Measurements from ENCODE around the gene ANKRA2. TPM values are rescaled to one million over a fixed set of nuclear protein-coding genes. Genes with fewer than 3 reads are reported as not detected.

ANKRA2 gene
- polyA plus RNA-seq, 1 donor from 2014 or later = 70.9 TPM

DNA sequence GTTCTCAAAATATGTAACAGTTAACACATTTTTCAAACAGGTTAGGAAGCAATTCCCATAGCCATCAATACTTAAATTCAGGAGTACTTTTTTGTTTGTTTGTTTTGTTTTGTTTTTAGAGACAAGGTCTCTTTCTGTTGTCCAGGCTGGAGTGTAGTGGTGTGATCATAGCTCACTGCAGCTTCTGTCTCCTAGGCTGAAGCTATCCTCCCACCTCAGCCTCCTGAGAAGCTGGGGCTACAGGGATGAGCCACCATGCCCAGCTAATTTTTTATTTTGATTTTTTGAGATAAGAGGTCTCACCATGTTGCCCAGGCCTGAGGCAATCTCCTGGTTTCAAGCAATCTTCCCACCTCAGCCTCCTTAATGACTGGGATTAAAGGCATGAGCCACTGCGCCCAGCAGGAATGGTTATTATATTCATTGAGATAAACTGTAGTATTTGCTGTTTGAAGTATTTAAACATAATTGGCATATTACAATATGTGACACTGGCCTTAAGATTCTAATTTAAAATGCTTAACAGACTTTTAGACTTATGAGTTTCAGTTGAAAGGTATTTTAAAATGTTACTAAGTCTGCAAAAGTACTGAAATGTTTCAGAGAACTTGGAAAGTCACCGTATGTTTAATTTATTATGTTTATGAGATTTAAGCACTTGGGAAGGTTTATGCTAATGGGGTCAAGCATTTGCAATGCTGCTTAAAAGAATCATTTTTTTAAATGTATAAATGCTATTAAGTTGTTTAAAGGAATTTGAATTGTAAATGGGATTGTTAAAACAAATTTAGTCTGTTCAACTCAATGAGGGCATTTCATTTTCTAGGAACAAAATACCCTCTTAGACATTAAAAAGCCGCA is 17.1 kb upstream of the ANKRA2 start:
- Histone ChIP-seq H3K9me2 (ENCODE audit: insufficient read depth, low read length) (no peaks in the 10 kb centered on the region), H4K20me1 (ENCODE audit: insufficient read depth) (no peaks in the 10 kb centered on the region), H3K4me2 (ENCODE audit: low read length) (no peak overlapping the region), H3K9ac (ENCODE audit: low read length) (no peak overlapping the region), H3K27ac (ENCODE audit: low read length) (no peak overlapping the region), H3F3A (ENCODE audit: insufficient read depth, low read length, poor library complexity, severe bottlenecking) (no peaks in the 10 kb centered on the region), H2AFZ (ENCODE audit: low read depth, low read length) (no peak overlapping the region), H3K36me3 (ENCODE audit: insufficient read depth, low read length) (peaks cover 12% of the 10 kb centered on the region), H3K9me3 (ENCODE audit: low read length) (no peaks in the 10 kb centered on the region), H3K27me3 (ENCODE audit: insufficient read depth, low read depth, low read length) (no peaks in the 10 kb centered on the region), H3K4me3 (ENCODE audit: low read length) (no peak overlapping the region), H3K79me2 (replicated peaks; ENCODE audit: insufficient read depth, low read length) (no peaks in the 10 kb centered on the region)
- TF ChIP-seq SMC3 (conservative IDR thresholded peaks at IDR 0.05; ENCODE audit: poor library complexity) (no peak), TAF1 (IDR thresholded peaks at IDR 0.05; ENCODE audit: low read depth) (no peak), EZH2 (IDR thresholded peaks at IDR 0.05; ENCODE audit: borderline replicate concordance, insufficient read depth, low read length, poor library complexity, severe bottlenecking) (no peak), POLR2AphosphoS5 (IDR thresholded peaks at IDR 0.05) (no peak), EP300 (conservative IDR thresholded peaks at IDR 0.05; ENCODE audit: poor library complexity, severe bottlenecking) (no peak)
- TF ChIP-seq, protein P1, sequence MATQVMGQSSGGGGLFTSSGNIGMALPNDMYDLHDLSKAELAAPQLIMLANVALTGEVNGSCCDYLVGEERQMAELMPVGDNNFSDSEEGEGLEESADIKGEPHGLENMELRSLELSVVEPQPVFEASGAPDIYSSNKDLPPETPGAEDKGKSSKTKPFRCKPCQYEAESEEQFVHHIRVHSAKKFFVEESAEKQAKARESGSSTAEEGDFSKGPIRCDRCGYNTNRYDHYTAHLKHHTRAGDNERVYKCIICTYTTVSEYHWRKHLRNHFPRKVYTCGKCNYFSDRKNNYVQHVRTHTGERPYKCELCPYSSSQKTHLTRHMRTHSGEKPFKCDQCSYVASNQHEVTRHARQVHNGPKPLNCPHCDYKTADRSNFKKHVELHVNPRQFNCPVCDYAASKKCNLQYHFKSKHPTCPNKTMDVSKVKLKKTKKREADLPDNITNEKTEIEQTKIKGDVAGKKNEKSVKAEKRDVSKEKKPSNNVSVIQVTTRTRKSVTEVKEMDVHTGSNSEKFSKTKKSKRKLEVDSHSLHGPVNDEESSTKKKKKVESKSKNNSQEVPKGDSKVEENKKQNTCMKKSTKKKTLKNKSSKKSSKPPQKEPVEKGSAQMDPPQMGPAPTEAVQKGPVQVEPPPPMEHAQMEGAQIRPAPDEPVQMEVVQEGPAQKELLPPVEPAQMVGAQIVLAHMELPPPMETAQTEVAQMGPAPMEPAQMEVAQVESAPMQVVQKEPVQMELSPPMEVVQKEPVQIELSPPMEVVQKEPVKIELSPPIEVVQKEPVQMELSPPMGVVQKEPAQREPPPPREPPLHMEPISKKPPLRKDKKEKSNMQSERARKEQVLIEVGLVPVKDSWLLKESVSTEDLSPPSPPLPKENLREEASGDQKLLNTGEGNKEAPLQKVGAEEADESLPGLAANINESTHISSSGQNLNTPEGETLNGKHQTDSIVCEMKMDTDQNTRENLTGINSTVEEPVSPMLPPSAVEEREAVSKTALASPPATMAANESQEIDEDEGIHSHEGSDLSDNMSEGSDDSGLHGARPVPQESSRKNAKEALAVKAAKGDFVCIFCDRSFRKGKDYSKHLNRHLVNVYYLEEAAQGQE (IDR thresholded peaks at IDR 0.05; ENCODE audit: borderline replicate concordance) = no peak

DNA sequence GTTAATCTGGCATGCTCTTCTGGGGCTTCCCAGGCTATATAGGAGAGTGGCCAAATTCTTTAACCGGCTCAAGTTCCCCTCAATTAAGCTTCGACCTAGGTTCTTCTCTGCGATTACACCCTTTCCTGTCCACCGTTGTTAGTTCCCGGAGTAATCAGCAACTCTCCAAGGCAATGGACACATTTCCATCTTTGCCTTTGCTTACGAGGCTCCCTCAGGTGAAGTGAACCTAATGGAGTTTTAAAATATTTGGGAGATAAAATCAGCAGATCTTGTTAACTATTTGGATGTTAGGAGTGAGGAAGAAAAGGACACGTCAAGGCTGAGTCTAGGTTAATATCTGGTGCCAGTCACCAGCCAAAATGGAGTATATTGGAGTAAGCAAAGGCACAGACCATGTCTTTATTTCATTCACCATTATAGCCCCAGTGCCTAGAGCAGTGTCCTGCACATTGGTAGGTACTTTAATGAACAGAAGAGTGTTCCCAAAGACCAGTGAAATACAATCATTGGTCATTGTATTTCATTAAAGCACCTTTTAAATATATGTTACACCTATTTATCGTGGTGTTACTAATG is 619 bp upstream of the ANKRA2 start:
- peaks cover 44% of the 10 kb centered on the region for H3K79me2 ChIP-seq (replicated peaks; ENCODE audit: insufficient read depth, low read length)

More for the DNA sequence above, 619 bp upstream of the ANKRA2 start:
- no peaks in the 10 kb centered on the region for H3K27me3 ChIP-seq (ENCODE audit: insufficient read depth, low read depth, low read length)
- peak overlapping the region; percentile 100 for H3K4me2 ChIP-seq (ENCODE audit: low read length)
- no peaks in the 10 kb centered on the region for H3K9me3 ChIP-seq (ENCODE audit: low read length)
- no peaks in the 10 kb centered on the region for H4K20me1 ChIP-seq (ENCODE audit: insufficient read depth)
- peak overlapping the region; percentile 85 for H3K27ac ChIP-seq (ENCODE audit: low read length)
- TF ChIP-seq TAF1 (IDR thresholded peaks at IDR 0.05; ENCODE audit: low read depth) (no peak), SMC3 (conservative IDR thresholded peaks at IDR 0.05; ENCODE audit: poor library complexity) (no peak), RAD21 (conservative IDR thresholded peaks at IDR 0.05) (no peak), EP300 (conservative IDR thresholded peaks at IDR 0.05; ENCODE audit: poor library complexity, severe bottlenecking) (no peak), EZH2 (IDR thresholded peaks at IDR 0.05; ENCODE audit: borderline replicate concordance, insufficient read depth, low read length, poor library complexity, severe bottlenecking) (no peak), MXI1 (conservative IDR thresholded peaks at IDR 0.05; ENCODE audit: poor library complexity, severe bottlenecking) (no peak), CTCF (IDR thresholded peaks at IDR 0.05; ENCODE audit: poor library complexity, severe bottlenecking) (no peak), POLR2AphosphoS5 (IDR thresholded peaks at IDR 0.05) (no peak)
- TF ChIP-seq, protein P1 (IDR thresholded peaks at IDR 0.05; ENCODE audit: borderline replicate concordance) = no peak
- H3K4me3 ChIP-seq (ENCODE audit: low read length) = peak overlapping the region; percentile 80
- no peaks in the 10 kb centered on the region for H3K9me2 ChIP-seq (ENCODE audit: insufficient read depth, low read length)
- peak overlapping the region; percentile 85 for H3K9ac ChIP-seq (ENCODE audit: low read length)
- H2AFZ ChIP-seq (ENCODE audit: low read depth, low read length) = peak overlapping the region; percentile 54
- no peaks in the 10 kb centered on the region for H3F3A ChIP-seq (ENCODE audit: insufficient read depth, low read length, poor library complexity, severe bottlenecking)
- H3K36me3 ChIP-seq (ENCODE audit: insufficient read depth, low read length) = no peaks in the 10 kb centered on the region
